Omental fat pad (tissue), 4 donors: ENCODE measurements around the gene RNU5D-1. TPM values are rescaled to one million over a fixed set of nuclear protein-coding genes. Genes with fewer than 3 reads are reported as not detected.

Source experiments
- ATAC-seq: fragments of 150-250 bp; one replicate; pipeline ENCODE4 v1.9.1; 2016; ENCODE audit warnings: mild to moderate bottlenecking, moderate library complexity; ENCODE audit not compliant: low FRiP score
- DNase-seq: peaks from one replicate; pipeline ENCODE4 v3.0.0-alpha.2; 2019; ENCODE audit warnings: low spot score
- small RNA-seq: library from RNA; depleted of rRNA; stranded (forward); fragments of <200 nt; gene quantifications from one replicate; pipeline ENCODE3, GENCODE V24; 2016
- total RNA-seq, 4 donors: library from RNA; depleted of rRNA; stranded (reverse); fragments of >200 nt; gene quantifications; one replicate each; pipeline ENCODE4 v1.1.0, GENCODE V29; 2016
- TF ChIP-seq, protein P1 (sequence below), 3 donors: fragments of 450-650 bp; IDR thresholded peaks; one replicate each; pipeline ENCODE4 v1.5.1; 2016 to 2017; ENCODE audit warnings: antibody characterized with exemption in 3 of 3, mild to moderate bottlenecking in 3 of 3, moderate library complexity in 2 of 3

Gene RNU5D-1
- total RNA-seq, 4 donors from 2014 or later: not detected

DNA sequence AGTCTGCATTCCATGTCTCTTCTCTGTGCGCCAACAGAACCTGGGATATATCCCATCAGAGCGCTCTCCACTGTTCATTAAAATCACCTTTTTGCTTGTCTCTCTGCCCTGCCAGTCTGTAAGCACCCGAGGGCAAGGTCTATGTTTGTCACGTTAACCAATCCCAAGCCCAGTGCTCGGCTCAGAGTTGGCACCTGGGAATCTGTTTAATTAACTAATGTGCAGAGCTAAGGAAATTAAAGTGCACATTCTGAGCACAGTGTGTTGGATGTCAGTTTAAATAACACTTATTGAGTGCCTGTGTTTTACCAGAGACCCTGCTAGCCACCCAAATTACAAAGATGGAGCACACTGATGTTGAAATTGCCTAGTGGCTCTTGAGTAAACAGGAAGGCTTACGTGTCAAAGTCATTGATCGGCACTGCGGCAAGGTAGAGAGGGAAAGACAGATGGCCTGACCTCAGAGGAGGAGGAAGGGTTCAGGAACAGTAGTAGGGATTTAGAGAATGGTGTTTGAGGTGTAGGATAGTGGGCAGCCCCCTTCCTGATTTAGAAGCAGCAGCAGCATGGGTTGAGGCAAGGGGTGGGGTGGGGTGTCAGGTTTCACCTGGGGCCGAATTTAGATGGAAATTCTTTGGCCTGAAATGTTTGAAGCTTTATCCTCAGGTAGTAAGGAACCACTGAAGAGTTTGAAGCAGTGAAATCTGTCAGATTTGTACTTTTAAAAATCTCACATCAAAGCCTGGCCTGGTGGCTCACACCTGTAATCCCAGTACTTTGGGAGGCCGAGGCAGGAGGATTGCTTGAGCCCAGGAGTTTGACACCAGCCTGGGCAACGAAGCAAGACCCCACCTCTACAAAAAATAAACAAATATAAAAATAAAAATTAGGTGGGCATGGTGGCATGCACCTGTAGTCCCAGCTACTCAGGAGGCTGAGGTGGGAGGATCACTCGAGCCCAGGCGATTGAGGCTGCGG, 48.8 kb downstream of the RNU5D-1 start:
- no peak for ATAC-seq
- no peak for DNase-seq
- TF ChIP-seq, protein P1, sequence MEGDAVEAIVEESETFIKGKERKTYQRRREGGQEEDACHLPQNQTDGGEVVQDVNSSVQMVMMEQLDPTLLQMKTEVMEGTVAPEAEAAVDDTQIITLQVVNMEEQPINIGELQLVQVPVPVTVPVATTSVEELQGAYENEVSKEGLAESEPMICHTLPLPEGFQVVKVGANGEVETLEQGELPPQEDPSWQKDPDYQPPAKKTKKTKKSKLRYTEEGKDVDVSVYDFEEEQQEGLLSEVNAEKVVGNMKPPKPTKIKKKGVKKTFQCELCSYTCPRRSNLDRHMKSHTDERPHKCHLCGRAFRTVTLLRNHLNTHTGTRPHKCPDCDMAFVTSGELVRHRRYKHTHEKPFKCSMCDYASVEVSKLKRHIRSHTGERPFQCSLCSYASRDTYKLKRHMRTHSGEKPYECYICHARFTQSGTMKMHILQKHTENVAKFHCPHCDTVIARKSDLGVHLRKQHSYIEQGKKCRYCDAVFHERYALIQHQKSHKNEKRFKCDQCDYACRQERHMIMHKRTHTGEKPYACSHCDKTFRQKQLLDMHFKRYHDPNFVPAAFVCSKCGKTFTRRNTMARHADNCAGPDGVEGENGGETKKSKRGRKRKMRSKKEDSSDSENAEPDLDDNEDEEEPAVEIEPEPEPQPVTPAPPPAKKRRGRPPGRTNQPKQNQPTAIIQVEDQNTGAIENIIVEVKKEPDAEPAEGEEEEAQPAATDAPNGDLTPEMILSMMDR (IDR thresholded peaks at IDR 0.05): no peak

Small RNA genes lying within 50 kb of the gene (small RNA-seq; reads per million reads assigned to genes)
- 0.64 reads per million for gene RNU5D-1
- gene RNU5F-1: 0.52 reads per million
- gene SNORD38A: 625 reads per million, percentile 98 among the genes with 10 or more reads in this experiment
- gene SNORD38B: not detected
- gene SNORD46: 2,034 reads per million, percentile 99 among the genes with 10 or more reads in this experiment
- not detected for gene SNORD55

Other genes starting within 250 kb of the RNU5D-1 start
- 10 to 100 TPM in 3 of 4 donors, 1 to 10 TPM in 1; 7.6 to 14.0 (median 10.3) TPM for gene TMEM53, start 56.7 kb downstream of the RNU5D-1 start, total RNA-seq
- gene ARMH1, start 56.5 kb downstream of the RNU5D-1 start, total RNA-seq: 1 to 10 TPM in 3 of 4 donors, under 1 TPM in 1; 0.47 to 2.4 (median 1.2) TPM
- gene KIF2C, start 8.7 kb upstream of the RNU5D-1 start, total RNA-seq: 1 to 10 TPM in 2 of 4 donors, under 1 TPM in 2; 0.19 to 2.8 (median 0.93) TPM
- 1,000 to 10,000 TPM; 1,945 to 2,684 (median 2,276) TPM for gene RPS8, start 44.4 kb upstream of the RNU5D-1 start, total RNA-seq
- gene BEST4, start 57.0 kb upstream of the RNU5D-1 start, total RNA-seq: under 1 TPM in 1 of 4 donors, not detected in 3; 0.24 TPM
- gene PLK3, start 69.2 kb upstream of the RNU5D-1 start, total RNA-seq: 100 to 1,000 TPM in 1 of 4 donors, 10 to 100 TPM in 3; 27.6 to 156 (median 73.9) TPM
- 1 to 10 TPM in 1 of 4 donors, under 1 TPM in 1, not detected in 2; 0.65 to 6.3 TPM for gene DYNLT4, start 76.2 kb upstream of the RNU5D-1 start, total RNA-seq
- 10 to 100 TPM in 2 of 4 donors, 1 to 10 TPM in 2; 7.5 to 29.8 (median 12.2) TPM for gene BTBD19, start 77.4 kb upstream of the RNU5D-1 start, total RNA-seq
- under 1 TPM; 0.09 to 0.63 (median 0.43) TPM for gene PTCH2, start 112.1 kb upstream of the RNU5D-1 start, total RNA-seq